ENCODE data around the gene PABPC1L.
A peak's percentile ranks its signal among the peaks of the same experiment; 100 is the strongest.

PABPC1L gene

DNA sequence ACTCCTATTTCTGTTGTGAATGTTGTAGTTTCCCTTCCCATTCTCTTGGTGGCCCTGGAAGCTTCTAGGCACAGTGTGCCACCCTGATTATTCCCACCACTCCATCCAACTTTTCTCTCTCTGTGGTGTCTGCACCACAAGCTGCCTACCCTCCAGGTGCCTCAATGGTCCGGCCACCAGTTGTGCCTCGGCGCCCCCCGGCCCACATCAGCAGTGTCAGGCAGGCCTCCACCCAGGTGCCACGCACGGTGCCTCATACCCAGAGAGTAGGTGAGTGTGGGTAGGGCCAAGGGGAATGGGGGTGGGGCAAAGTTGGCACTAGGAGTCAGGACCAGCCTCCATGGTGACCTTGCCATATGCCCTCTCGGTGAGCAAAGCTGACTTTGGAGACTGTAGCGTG is 23.1 kb downstream of the PABPC1L start:
- Mint-ChIP-seq H3K27ac (ENCODE audit: low read depth) (no peak overlapping the region), H3K9me3 (no peaks in the 10 kb centered on the region), H3K4me1 (no peaks in the 10 kb centered on the region), H3K36me3 (ENCODE audit: insufficient read depth) (peaks cover 2% of the 10 kb centered on the region), H3K4me3 (no peak overlapping the region), H3K27me3 (no peaks in the 10 kb centered on the region)
- DNase-seq (ENCODE audit: low spot score in 2 of 2) (no peak), ATAC-seq (replicated peaks; ENCODE audit: extremely low read depth, poor library complexity, severe bottlenecking) (no peak)

- Mint-ChIP-seq H3K9me3 (no peaks in the 10 kb centered on the region), H3K4me3 (no peak overlapping the region), H3K4me1 (no peaks in the 10 kb centered on the region), H3K27ac (ENCODE audit: low read depth) (no peak overlapping the region), H3K27me3 (no peaks in the 10 kb centered on the region), H3K36me3 (ENCODE audit: insufficient read depth) (peaks cover 11% of the 10 kb centered on the region)
- DNase-seq (ENCODE audit: low spot score in 2 of 2) (no peak), ATAC-seq (replicated peaks; ENCODE audit: extremely low read depth, poor library complexity, severe bottlenecking) (no peak)
Measured at GRCh38 chr20:44936510-44936909, 26.6 kb downstream of the PABPC1L start.

DNA sequence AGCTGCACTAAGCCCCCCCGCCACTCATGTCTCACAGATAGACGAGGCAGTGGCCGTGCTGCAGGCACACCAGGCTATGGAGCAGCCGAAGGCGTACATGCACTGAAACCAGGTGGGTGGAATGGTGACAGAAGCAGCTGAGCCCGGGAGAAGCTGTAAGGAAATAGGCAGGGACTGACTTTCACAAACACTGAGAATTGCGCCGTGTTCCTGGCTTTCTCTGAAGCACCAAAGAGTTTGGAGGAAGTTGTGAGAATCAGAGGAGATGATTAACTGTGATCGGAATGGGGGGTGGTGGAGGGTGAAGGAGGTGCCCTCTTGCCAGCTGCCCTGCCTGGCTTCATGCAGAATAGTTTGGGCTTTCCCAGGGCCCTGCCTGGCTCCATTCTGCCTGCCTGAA is 28.8 kb downstream of the PABPC1L start:
- Mint-ChIP-seq H3K4me1 (no peaks in the 10 kb centered on the region), H3K27ac (ENCODE audit: low read depth) (no peak overlapping the region), H3K36me3 (ENCODE audit: insufficient read depth) (peaks cover 27% of the 10 kb centered on the region), H3K4me3 (no peak overlapping the region), H3K9me3 (no peaks in the 10 kb centered on the region), H3K27me3 (no peaks in the 10 kb centered on the region)
- no peak for ATAC-seq (replicated peaks; ENCODE audit: extremely low read depth, poor library complexity, severe bottlenecking)
- DNase-seq (ENCODE audit: low spot score in 2 of 2): no peak

- Mint-ChIP-seq H3K4me3 (no peak overlapping the region), H3K4me1 (no peaks in the 10 kb centered on the region), H3K36me3 (ENCODE audit: insufficient read depth) (peaks cover 41% of the 10 kb centered on the region), H3K9me3 (no peaks in the 10 kb centered on the region), H3K27ac (ENCODE audit: low read depth) (peak overlapping the region; percentile 69), H3K27me3 (no peaks in the 10 kb centered on the region)
- ATAC-seq (replicated peaks; ENCODE audit: extremely low read depth, poor library complexity, severe bottlenecking) (no peak), DNase-seq (ENCODE audit: low spot score in 2 of 2) (no peak)
Measured at GRCh38 chr20:44941120-44941691, 31.3 kb downstream of the PABPC1L start.

DNA sequence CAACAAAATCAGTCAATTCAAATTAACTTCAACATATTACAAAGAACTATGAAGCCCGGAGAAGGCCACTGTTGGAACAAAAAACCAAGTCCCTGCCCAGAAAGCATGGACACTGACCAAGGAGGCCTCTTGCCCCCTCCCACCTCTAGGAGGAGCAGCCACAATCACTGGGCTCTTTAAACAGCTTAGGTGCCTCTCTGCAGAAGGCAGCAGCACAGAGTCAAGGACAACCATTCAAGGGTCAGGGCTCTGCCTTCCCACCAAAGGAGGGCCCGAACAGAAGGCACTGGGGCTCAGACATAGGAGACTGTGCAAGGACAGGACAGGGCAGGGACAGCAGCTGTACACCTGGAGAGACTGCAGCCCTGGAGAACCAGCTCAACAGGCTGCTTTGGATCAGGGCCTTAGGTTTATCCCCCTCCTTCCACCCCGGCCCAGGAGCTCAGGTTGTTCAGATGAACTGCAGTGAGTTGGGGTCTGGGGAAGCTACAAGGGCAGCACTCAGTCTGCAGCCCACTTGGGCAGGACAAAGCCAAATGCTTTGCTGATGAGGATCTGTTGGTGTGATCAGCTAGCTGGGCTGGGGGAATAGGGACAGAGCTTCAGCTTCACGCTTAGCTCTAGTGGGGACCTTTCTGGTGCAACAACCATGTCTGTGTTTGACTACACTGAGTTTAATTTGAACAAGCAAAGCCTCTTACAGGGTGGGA is 32.6 kb downstream of the PABPC1L start:
- H3K27me3 Mint-ChIP-seq: no peaks in the 10 kb centered on the region
- DNase-seq (ENCODE audit: low spot score in 2 of 2) (no peak), ATAC-seq (replicated peaks; ENCODE audit: extremely low read depth, poor library complexity, severe bottlenecking) (no peak)
- H3K4me3 Mint-ChIP-seq: no peak overlapping the region
- H3K9me3 Mint-ChIP-seq: no peaks in the 10 kb centered on the region
- H3K27ac Mint-ChIP-seq (ENCODE audit: low read depth): peak overlapping the region; percentile 11
- H3K4me1 Mint-ChIP-seq: no peaks in the 10 kb centered on the region
- H3K36me3 Mint-ChIP-seq (ENCODE audit: insufficient read depth): peaks cover 45% of the 10 kb centered on the region

DNA sequence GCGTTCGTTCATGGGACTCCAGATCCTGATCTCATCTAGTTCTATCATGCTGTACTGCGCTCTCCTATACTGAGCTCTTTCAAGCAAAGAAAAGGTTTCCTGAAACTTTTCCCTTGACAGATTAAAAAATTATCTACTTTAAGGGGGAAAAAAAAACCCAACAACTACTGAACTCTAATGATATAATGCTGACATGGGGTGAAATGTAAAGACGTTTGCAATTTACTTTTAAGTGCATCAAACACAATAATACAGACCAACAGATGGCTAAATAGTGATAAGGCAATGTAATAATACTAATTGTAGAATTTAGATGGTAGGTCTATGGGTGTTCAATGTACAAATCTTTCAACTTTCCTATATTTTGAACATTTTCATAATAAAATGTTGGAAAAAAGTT is 34.0 kb downstream of the PABPC1L start:
- Mint-ChIP-seq H3K27me3 (no peaks in the 10 kb centered on the region), H3K9me3 (no peaks in the 10 kb centered on the region), H3K4me3 (no peak overlapping the region), H3K27ac (ENCODE audit: low read depth) (no peak overlapping the region), H3K36me3 (ENCODE audit: insufficient read depth) (peaks cover 51% of the 10 kb centered on the region), H3K4me1 (no peaks in the 10 kb centered on the region)
- DNase-seq (ENCODE audit: low spot score in 2 of 2) (no peak), ATAC-seq (replicated peaks; ENCODE audit: extremely low read depth, poor library complexity, severe bottlenecking) (no peak)

DNA sequence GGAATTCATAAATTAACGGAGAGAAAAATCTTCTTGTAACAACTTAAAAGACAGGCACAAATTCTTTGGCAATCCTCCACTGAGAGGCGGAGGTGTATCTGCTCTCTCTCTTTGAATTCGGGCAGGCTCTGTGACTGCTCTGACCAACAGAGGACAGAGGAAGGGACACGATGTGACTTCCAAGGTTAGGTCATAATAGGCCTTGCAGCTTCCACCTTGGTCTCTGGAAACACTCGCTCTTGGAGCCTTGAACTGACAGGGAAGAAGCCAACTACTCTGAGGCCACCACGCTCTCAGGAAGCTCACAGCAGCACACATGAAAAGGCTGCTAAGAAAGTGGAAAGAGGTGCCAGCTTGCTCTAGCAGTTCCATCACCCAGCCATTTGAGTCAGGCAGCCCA is 35.4 kb downstream of the PABPC1L start:
- Mint-ChIP-seq H3K9me3 (no peaks in the 10 kb centered on the region), H3K4me3 (no peak overlapping the region), H3K36me3 (ENCODE audit: insufficient read depth) (peaks cover 54% of the 10 kb centered on the region), H3K27me3 (no peaks in the 10 kb centered on the region), H3K4me1 (peaks cover 4% of the 10 kb centered on the region), H3K27ac (ENCODE audit: low read depth) (no peak overlapping the region)
- DNase-seq (ENCODE audit: low spot score in 2 of 2) (no peak), ATAC-seq (replicated peaks; ENCODE audit: extremely low read depth, poor library complexity, severe bottlenecking) (no peak)

DNA sequence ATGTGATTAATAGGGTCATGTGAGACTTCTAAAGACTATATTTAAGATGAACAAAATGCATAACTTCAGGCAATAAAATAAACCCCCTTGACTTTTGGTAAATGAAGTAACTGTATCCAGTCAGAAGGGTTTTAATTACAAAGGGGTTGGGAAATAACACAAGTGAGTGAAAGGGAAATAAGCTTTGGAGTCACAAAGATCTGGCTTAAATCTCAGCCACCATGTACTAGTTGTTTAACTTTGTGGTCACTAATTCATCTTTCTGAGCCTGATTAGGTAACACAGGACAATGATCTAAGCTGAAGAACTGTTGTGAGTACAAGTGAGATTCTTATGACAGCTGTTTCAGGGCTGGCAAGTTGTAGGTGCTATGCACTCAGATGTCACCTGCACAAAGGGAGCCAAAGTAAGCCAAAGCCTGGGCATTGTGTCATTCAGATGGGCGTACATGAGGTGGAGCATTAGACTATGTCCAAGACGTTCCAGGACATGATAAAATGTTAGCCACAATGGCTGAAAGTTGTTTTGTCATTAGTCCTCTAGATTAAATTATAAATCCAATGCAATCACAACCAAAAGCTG is 36.5 kb downstream of the PABPC1L start:
- no peak overlapping the region for H3K27ac Mint-ChIP-seq (ENCODE audit: low read depth)
- H3K9me3 Mint-ChIP-seq: no peaks in the 10 kb centered on the region
- no peaks in the 10 kb centered on the region for H3K27me3 Mint-ChIP-seq
- DNase-seq (ENCODE audit: low spot score in 2 of 2): no peak
- H3K4me3 Mint-ChIP-seq: no peak overlapping the region
- H3K36me3 Mint-ChIP-seq (ENCODE audit: insufficient read depth): peaks cover 52% of the 10 kb centered on the region
- ATAC-seq (replicated peaks; ENCODE audit: extremely low read depth, poor library complexity, severe bottlenecking): no peak
- H3K4me1 Mint-ChIP-seq: peaks cover 5% of the 10 kb centered on the region

GRCh38 chr20:44948107-44948506 is 38.2 kb downstream of the PABPC1L start:
- Mint-ChIP-seq H3K27ac (ENCODE audit: low read depth) (no peak overlapping the region), H3K4me3 (no peak overlapping the region), H3K4me1 (peaks cover 14% of the 10 kb centered on the region), H3K9me3 (no peaks in the 10 kb centered on the region), H3K36me3 (ENCODE audit: insufficient read depth) (peaks cover 47% of the 10 kb centered on the region), H3K27me3 (no peaks in the 10 kb centered on the region)
- DNase-seq (ENCODE audit: low spot score in 2 of 2): no peak
- no peak for ATAC-seq (replicated peaks; ENCODE audit: extremely low read depth, poor library complexity, severe bottlenecking)

DNA sequence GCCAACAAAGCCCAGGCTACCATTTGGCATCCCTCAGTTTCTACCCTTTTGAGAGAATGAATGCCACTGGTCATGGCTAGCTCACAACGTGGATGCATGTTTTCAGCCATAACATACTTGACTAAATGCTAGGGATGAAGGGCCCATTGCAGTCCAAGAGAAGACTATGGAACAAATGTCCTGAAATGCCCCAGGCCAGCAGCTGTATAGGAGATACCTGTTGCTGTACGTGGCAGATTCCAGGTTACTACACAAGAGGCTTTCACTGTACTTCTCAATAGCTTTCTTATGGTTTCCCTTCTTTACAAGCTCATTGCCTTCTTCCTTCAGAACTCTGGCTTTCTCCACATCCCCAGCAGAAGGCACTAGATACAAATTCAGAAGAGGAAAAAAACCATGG is 38.7 kb downstream of the PABPC1L start:
- H3K9me3 Mint-ChIP-seq: no peaks in the 10 kb centered on the region
- no peak overlapping the region for H3K4me3 Mint-ChIP-seq
- DNase-seq (ENCODE audit: low spot score in 2 of 2) (no peak), ATAC-seq (replicated peaks; ENCODE audit: extremely low read depth, poor library complexity, severe bottlenecking) (no peak)
- peaks cover 18% of the 10 kb centered on the region for H3K4me1 Mint-ChIP-seq
- H3K27ac Mint-ChIP-seq (ENCODE audit: low read depth): peak overlapping the region; percentile 39
- H3K27me3 Mint-ChIP-seq: no peaks in the 10 kb centered on the region
- H3K36me3 Mint-ChIP-seq (ENCODE audit: insufficient read depth): peaks cover 47% of the 10 kb centered on the region

- peaks cover 27% of the 10 kb centered on the region for H3K4me1 Mint-ChIP-seq
- peak overlapping the region; percentile 6 for H3K27ac Mint-ChIP-seq (ENCODE audit: low read depth)
- no peaks in the 10 kb centered on the region for H3K9me3 Mint-ChIP-seq
- ATAC-seq (replicated peaks; ENCODE audit: extremely low read depth, poor library complexity, severe bottlenecking): no peak
- no peaks in the 10 kb centered on the region for H3K27me3 Mint-ChIP-seq
- no peak overlapping the region for H3K4me3 Mint-ChIP-seq
- no peak for DNase-seq (ENCODE audit: low spot score in 2 of 2)
- H3K36me3 Mint-ChIP-seq (ENCODE audit: insufficient read depth): peaks cover 46% of the 10 kb centered on the region
Measured at GRCh38 chr20:44950368-44950767, 40.5 kb downstream of the PABPC1L start.

GRCh38 chr20:44952731-44953130 is 42.9 kb downstream of the PABPC1L start:
- Mint-ChIP-seq H3K9me3 (no peaks in the 10 kb centered on the region), H3K4me3 (no peak overlapping the region), H3K36me3 (ENCODE audit: insufficient read depth) (peaks cover 45% of the 10 kb centered on the region), H3K27ac (ENCODE audit: low read depth) (peak overlapping the region; percentile 9), H3K4me1 (peaks cover 37% of the 10 kb centered on the region), H3K27me3 (no peaks in the 10 kb centered on the region)
- ATAC-seq (replicated peaks; ENCODE audit: extremely low read depth, poor library complexity, severe bottlenecking) (no peak), DNase-seq (ENCODE audit: low spot score in 2 of 2) (no peak)

GRCh38 chr20:44954211-44954610 is 44.4 kb downstream of the PABPC1L start:
- Mint-ChIP-seq H3K36me3 (ENCODE audit: insufficient read depth) (peaks cover 39% of the 10 kb centered on the region), H3K27me3 (no peaks in the 10 kb centered on the region), H3K4me3 (no peak overlapping the region), H3K9me3 (no peaks in the 10 kb centered on the region), H3K4me1 (peaks cover 52% of the 10 kb centered on the region), H3K27ac (ENCODE audit: low read depth) (peak overlapping the region; percentile 13)
- DNase-seq (ENCODE audit: low spot score in 2 of 2) (no peak), ATAC-seq (replicated peaks; ENCODE audit: extremely low read depth, poor library complexity, severe bottlenecking) (no peak)

Measured in central memory CD8-positive, alpha-beta T cell (primary cell).